HG02885 (cell line): Measurements from ENCODE around the gene ASIP.
"Not testable (repeated sequence)": the region's sequence is repeated elsewhere in the genome, so short reads cannot be mapped to it uniquely, and the experiment has no call there.

Source experiments
- ATAC-seq: cut with Tn5 transposase; IDR thresholded peaks from one replicate; pipeline ENCODE4 v1.9.1; 2021; ENCODE audit warnings: mild to moderate bottlenecking; ENCODE audit not compliant: unreplicated experiment, poor library complexity

The ASIP gene

DNA sequence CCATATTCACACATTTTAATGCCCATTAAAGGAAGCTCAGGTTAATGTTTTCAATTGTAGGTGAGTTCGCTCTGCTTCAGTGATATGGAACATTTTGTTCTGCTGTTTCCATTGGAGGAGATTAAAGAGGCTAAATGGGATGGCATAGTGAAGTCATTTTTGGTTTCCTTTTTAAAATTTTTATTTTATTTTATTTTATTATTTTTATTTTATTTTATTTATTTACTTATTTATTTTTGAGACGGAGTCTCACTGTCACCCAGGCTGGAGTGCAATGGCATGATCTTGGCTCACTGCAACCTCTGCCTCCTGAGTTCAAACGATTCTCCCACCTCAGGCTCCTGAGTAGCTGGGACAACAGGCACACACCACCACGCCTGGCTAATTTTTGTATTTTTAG lies 792 bp downstream of the ASIP start:
- not testable (repeated sequence) for ATAC-seq

GRCh38 chr20:34242879-34243278 lies 1.7 kb downstream of the ASIP start:
- ATAC-seq: no peak

DNA sequence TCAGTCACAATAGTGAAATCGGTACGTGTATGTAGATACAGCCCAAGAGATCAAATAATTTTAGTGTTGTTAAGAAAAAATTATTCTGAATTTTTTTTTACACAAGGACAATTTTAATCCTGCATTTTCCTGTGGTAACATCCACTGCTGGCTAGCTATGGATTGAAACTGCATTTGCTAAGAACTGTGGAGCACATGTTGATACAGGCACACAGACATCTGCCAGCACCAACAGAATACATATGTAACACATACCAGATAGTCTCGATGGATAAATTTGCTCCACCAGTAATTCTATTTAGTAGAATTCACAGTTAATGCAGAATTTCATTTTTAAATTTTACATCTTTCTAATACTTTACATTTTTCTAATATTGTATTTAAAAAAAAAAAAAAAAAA lies 2.2 kb downstream of the ASIP start:
- ATAC-seq: no peak

DNA sequence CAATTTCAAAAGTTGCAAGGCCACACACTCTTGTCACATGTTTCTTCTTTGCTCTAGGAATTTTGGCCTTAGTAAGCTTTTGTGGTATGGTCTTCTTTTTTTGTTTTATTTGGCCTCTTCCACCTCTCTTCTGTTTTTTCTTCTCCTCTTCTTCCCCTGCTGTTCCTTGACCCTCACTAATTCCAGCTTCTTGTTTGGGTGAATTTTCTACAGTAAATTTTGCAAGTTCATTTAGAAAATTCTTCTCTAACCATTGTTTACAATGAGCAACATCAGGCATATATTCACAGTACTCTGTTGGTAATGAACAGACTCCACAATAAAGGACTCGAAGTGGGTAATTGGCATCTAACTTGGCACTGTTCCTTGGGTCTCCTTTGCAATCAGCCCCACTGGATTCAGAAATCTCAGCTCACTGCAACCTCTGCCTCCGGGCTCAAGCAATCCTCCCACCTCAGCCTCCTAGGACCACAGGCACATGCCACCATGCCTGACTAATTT lies 5.0 kb downstream of the ASIP start:
- no peak for ATAC-seq

DNA sequence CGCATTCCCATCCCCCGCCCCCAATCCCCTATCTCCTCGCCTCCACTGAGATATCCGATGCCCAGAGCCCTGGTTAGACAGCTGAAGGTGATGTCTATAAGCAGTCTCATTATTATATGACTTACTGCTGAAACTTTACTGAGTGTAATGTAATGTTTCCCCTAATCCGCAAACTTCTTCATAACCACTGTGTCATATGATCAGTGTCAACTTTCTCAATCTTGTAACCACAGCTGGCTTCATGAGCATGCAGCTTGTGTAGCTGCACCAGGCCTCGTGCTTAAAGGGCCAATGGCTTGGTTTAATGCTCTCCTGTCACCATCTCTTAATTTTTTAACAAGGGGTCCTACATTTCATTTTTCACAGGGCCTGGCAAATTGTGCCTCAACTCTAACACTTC lies 8.1 kb downstream of the ASIP start:
- no peak for ATAC-seq

GRCh38 chr20:34250005-34250404 lies 8.8 kb downstream of the ASIP start:
- no peak for ATAC-seq

DNA sequence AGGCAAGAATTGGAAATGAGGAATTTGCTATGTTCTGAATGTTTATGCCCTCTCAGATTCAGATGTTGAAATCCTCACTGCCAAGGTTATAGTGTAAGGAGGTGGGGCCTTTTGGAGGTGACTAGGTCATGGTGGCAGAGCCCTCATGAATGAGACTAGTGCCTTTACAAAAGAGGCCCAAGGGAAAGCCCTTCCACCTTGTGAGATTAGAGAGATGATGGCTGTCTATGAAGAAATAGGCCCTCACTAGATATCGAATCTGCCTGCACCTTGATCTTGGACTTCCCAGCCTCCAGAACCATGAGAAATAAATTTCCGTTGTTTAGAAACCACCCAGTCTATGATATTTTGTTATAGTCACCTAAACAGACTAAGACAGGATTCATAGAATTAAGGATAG lies 10.4 kb downstream of the ASIP start:
- ATAC-seq: no peak

GRCh38 chr20:34252431-34253086 lies 11.3 kb downstream of the ASIP start:
- not testable (repeated sequence) for ATAC-seq

DNA sequence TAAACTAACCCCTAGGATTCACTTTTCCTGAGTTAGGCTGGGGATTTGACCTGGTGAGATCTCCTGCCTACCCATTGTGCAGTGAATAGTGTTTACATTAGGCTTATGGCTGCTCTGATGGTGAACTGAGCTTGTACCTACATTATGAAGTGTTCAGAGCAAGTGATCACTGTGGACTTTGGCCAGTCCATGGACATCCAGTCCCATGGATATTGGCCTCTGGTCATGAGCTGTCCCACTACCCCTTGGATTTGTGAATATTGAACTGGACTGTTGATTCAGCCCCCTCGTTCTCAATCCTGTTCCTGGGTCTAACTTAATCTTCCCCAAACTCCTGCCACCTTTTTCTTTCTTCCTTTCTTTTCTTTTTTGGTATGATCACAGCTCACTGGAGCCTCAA lies 13.8 kb downstream of the ASIP start:
- no peak for ATAC-seq

- no peak for ATAC-seq
Observed at GRCh38 chr20:34256629-34257124, 15.5 kb downstream of the ASIP start.

GRCh38 chr20:34260208-34260942 lies 19.2 kb downstream of the ASIP start:
- no peak for ATAC-seq

GRCh38 chr20:34262488-34263288 lies 21.5 kb downstream of the ASIP start:
- ATAC-seq: no peak

GRCh38 chr20:34263468-34263867 lies 22.2 kb downstream of the ASIP start:
- not testable (repeated sequence) for ATAC-seq

- ATAC-seq: no peak
Observed at GRCh38 chr20:34264141-34264540, 22.9 kb downstream of the ASIP start.

DNA sequence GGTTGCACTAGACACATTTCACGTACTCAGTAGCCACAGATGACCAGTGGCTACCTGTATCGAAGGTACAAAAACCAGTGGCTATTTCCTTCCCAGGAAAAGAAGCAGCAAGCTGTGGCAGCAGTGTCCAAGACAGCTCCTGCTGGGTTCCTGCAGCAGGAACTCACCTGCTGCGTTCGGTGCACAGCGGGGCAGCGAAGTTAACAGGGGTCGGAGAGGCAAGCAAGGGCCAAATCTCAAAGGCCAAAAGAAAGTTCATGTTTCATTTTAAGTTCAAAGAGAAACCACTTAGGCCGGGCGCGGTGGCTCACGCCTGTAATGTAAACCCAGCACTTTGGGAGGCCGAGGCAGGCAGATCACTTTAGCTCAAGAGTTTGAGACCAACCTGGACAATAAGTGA lies 26.9 kb downstream of the ASIP start:
- ATAC-seq: no peak

- no peak for ATAC-seq
Observed at GRCh38 chr20:34268851-34269636, 27.8 kb downstream of the ASIP start.

- ATAC-seq: no peak
Observed at GRCh38 chr20:34269996-34270627, 28.9 kb downstream of the ASIP start.

GRCh38 chr20:34271956-34272355 lies 30.7 kb downstream of the ASIP start:
- no peak for ATAC-seq

DNA sequence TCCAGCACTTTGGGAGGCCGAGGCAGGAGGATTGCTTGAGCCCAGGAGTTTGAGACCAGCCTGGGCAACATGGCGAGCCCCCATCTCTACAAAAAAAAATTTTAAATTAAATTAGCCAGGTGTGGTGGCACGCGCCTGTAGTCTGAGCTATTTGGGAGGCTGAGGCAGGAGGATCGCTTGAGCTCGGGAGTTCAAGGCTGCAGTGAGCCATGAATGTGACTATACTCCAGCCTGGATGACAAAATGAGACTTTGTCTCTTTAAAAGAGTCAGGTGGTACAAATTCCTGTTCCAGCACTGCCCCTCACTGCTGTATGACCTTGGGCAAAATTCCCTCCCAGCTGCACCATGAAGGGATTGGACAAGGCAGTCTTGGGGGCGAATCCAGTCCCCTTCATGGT lies 33.5 kb downstream of the ASIP start:
- no peak for ATAC-seq

DNA sequence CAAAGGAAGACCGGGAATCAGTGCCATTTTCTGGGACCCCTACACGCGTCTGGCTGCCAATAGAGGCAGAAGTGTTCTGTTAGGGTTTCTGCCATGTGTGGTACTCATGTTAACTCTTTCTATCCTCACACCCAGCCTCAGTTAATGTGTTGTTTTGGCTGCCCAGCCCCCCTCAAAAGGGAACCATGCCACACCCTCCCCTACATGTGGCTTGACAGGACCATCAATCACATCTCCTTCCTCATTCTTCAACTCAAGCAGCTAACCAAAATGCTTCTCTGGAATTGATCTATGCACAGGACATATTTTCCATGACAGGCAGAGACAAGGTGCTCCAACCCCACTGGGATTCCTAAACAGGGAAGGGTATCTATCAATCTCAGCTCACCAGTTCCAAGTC lies 40.0 kb downstream of the ASIP start:
- ATAC-seq: no peak
